HG02884 (cell line): ENCODE measurements around the gene VPS13D.
"Not testable (repeated sequence)": the region's sequence is repeated elsewhere in the genome, so short reads cannot be mapped to it uniquely, and the experiment has no call there.

Source experiments
- ATAC-seq: cut with Tn5 transposase; IDR thresholded peaks from one replicate; pipeline ENCODE4 v1.9.1; 2021; ENCODE audit warnings: mild to moderate bottlenecking, moderate library complexity; ENCODE audit not compliant: unreplicated experiment

Gene VPS13D

GRCh38 chr1:12224092-12224491 is 5.7 kb upstream of the VPS13D start:
- ATAC-seq = not testable (repeated sequence)

- no peak for ATAC-seq
Observed at GRCh38 chr1:12228979-12229378, 851 bp upstream of the VPS13D start.

- no peak for ATAC-seq
Observed at GRCh38 chr1:12229386-12229834, 420 bp upstream of the VPS13D start.

GRCh38 chr1:12230549-12231275 is 882 bp downstream of the VPS13D start:
- ATAC-seq = no peak

GRCh38 chr1:12231276-12231595 is 1.4 kb downstream of the VPS13D start:
- ATAC-seq = no peak

GRCh38 chr1:12232221-12232620 is 2.4 kb downstream of the VPS13D start:
- ATAC-seq = no peak

- ATAC-seq = no peak
Observed at GRCh38 chr1:12244078-12244477, 14.2 kb downstream of the VPS13D start.

GRCh38 chr1:12244585-12244984 is 14.8 kb downstream of the VPS13D start:
- ATAC-seq = no peak

GRCh38 chr1:12245116-12245515 is 15.3 kb downstream of the VPS13D start:
- ATAC-seq = no peak

- no peak for ATAC-seq
Observed at GRCh38 chr1:12245733-12246132, 15.9 kb downstream of the VPS13D start.

- ATAC-seq = no peak
Observed at GRCh38 chr1:12246584-12246983, 16.8 kb downstream of the VPS13D start.

- ATAC-seq = no peak
Observed at GRCh38 chr1:12249181-12249580, 19.4 kb downstream of the VPS13D start.

GRCh38 chr1:12249748-12250147 is 19.9 kb downstream of the VPS13D start:
- no peak for ATAC-seq

- ATAC-seq = no peak
Observed at GRCh38 chr1:12251442-12251841, 21.6 kb downstream of the VPS13D start.

- ATAC-seq = no peak
Observed at GRCh38 chr1:12255913-12256312, 26.1 kb downstream of the VPS13D start.

- no peak for ATAC-seq
Observed at GRCh38 chr1:12258272-12258671, 28.4 kb downstream of the VPS13D start.

- ATAC-seq = no peak
Observed at GRCh38 chr1:12269351-12269750, 39.5 kb downstream of the VPS13D start.

- ATAC-seq = no peak
Observed at GRCh38 chr1:12271033-12271432, 41.2 kb downstream of the VPS13D start.

- ATAC-seq = no peak
Observed at GRCh38 chr1:12272770-12273169, 42.9 kb downstream of the VPS13D start.

GRCh38 chr1:12275370-12275769 is 45.5 kb downstream of the VPS13D start:
- no peak for ATAC-seq

- ATAC-seq = no peak
Observed at GRCh38 chr1:12276225-12276624, 46.4 kb downstream of the VPS13D start.

- ATAC-seq = no peak
Observed at GRCh38 chr1:12279003-12279402, 49.2 kb downstream of the VPS13D start.
